HG02970 (cell line): ENCODE results near the gene ADAM19.

ENCODE experiments used
- ATAC-seq: cut with Tn5 transposase; IDR thresholded peaks from one replicate; pipeline ENCODE4 v1.9.1; 2021; ENCODE audit warnings: mild to moderate bottlenecking, moderate library complexity, moderate number of reproducible peaks; ENCODE audit not compliant: unreplicated experiment, low FRiP score

Gene ADAM19

DNA sequence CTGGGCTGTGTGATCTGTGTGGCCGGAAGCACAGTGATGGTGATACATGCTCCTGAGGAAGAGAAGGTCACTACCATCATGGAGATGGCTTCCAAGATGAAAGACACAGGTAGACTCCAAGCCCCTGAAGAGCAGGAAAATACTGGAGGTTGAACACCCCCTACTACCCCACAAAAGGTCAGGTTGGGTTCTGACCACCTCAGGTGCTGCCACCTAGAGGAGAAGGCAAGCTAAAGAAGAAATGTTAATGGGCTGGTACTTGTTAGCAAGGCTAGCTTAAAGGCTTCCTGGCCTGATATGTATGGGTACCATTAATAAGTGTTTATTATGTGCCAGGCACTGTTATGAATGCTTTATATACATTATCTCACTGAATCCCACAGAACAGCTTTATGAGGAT is 103.9 kb downstream of the ADAM19 start:
- ATAC-seq = no peak

DNA sequence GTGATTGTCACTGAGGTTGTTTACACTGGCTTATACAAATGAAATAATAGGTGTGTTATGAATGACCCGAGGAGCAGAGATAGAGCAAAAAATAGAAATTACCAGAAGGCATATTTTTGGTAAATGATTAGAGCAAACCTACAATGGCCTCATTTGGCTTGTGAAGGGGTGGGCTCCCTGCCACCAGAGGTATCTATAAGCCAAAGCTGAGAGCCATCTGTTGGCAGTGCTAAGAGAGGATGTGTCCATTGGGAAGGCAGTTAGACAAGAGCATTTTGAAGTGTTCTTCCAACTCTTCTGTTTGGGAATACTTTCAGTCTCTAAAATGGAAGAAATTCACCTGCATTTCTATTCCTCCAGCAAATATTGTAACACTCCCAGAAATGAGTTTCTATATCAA is 104.9 kb downstream of the ADAM19 start:
- ATAC-seq = no peak

DNA sequence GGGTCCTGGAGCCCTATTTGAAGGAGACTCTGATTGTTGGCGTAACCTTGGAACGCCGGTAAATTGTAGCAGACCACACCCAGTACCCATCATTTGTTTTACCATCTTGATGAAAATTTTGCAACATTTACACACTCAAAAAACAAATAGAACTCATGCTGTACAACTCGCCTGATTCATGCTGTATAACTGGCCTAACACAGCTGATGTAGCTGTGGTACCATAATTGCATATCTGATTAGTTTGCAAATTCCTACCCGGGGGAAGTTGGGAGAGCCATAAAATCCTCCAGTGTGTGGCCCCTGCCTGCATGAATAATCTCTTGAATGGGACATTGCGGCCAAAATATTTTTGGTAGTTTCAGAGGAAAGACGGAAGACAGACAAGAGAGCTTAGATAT is 105.9 kb downstream of the ADAM19 start:
- ATAC-seq = no peak

DNA sequence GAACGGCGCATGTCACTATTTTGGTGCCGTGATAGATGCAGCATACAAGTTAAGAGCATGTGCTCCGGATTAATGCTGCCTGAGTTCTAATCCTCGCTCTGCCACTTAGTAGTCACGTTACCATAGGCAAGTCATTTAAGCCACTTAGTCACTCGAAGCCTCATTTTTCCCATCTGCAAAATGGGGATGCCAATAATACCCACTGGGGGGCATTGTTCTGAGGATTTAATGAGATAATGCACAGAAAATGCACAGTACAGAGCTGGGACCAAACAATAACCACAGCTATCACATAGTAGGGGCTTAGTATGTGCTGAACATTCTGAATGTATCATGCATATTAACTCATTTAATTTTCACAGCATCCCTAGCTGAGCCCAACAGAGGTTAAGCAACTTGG is 106.5 kb downstream of the ADAM19 start:
- no peak for ATAC-seq

DNA sequence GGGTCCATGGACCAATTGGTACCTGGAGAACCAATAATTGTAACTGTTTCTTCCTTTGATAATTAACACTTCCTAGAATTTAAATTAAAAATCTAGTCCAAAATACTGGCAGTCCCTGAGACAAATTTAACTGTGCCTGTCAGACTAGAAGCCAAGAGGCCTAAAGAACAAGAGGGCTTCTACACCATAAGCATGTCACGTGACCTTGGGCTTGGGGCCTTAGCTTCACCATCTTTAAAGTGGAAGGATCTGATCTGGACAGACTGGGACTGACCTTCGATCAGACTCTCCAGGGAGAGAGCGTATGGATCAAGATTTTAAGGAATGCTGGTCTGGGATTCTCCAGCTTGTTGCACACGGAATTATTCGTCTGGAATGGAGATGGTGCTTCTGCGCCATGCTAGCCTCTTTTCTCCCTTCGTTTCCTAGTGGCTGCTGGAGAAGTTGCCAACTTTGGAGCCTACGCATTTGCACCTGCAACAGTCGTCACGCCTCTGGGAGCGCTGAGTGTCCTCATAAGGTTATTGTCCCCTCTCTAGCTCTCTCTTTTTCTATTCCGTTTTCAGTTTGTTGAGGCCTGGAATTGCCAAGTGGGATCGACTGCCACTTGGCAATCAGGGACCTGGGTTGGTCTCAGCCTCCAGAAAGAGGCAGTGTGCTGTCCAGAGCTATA is 107.1 kb downstream of the ADAM19 start:
- ATAC-seq = no peak

DNA sequence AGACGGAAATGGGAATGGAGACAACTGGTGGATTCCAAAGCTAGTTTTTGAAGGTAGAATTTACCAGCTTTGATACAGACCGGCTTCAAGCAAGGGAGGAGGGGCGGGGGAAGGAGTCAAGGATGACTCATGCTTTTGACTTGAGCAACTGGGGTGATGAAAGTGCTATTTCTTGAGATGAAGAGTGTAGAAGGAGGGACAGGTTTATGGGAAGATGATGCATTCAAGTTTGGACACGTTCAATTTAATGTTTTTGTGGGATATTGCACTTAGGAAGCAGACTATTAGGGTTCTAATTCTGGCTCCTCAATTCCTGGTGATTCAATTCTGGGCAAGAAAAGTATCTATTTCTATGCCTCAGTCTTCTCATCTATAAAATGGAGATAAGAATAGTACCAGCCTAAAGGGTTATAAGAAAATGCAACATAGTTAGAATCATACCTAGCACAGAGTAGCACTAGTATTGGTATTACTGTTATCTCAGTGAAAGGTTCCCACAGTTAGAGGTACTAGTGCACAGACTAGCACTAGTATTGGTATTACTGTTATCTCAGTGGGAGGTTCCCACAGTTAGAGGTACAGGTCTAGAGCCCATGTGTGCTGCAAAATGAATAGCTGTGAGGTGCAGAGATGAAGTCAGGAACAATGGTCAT is 110.9 kb downstream of the ADAM19 start:
- peak; percentile 58 for ATAC-seq

DNA sequence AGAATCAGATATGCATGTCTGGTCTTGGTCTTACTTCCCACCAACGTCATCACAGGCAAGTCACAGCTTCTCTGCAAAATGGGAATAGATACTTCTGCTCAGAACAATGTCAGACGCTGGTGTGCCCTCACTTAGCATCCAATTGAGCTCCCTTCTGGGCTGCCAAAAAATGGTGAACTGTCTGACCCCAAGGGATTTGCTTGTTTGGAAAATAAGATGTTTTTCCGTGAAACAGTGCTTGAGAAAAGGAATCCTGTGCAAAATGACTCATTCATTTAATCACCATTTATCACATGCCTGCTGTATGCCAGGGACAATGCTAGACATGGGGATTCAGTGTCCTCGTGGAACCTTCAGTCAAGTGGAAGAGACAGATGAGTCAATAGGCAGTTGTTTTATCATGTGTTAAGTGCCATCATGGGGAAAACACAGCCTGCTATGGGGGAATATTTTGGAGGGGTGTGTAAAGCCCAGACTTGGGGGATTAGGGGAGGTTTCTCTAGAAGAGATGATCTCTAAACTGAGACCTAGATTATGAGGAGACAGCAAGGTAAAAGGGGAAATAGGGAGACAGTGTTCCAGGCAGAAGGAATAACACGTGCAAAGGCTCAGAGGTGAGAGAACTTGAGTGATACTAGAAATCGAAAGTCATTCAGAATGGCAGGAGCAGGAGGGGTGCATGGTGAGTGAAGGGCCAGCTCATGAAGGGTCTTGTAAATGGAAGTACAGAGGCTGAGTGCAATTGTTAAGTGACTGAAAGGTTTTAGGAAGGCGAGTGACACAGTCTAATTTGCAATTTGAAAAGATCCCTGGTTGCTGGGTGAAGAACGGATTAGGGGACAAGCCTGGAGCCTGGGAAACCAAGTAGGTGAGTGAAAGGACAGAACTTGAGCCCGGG is 111.7 kb downstream of the ADAM19 start:
- no peak for ATAC-seq

DNA sequence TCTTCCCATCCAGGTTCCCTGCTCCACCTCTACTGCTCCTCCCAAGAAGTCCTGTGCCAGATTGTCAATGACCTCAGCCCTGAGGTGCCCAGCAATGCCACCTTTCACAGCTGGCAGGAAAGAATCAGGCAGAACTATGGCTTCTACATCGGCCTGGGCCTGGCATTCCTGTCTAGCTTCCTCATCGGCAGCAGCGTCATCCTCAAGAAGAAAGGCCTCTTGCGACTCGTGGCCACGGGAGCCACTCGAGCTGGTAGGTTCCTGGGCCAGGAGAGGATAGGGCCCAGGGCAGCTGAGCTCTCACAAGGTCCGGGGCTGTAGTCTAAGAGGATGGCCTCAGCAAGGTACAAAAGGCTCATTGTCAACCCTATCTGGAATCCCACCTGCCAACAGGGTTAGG is 112.5 kb downstream of the ADAM19 start:
- ATAC-seq = no peak

DNA sequence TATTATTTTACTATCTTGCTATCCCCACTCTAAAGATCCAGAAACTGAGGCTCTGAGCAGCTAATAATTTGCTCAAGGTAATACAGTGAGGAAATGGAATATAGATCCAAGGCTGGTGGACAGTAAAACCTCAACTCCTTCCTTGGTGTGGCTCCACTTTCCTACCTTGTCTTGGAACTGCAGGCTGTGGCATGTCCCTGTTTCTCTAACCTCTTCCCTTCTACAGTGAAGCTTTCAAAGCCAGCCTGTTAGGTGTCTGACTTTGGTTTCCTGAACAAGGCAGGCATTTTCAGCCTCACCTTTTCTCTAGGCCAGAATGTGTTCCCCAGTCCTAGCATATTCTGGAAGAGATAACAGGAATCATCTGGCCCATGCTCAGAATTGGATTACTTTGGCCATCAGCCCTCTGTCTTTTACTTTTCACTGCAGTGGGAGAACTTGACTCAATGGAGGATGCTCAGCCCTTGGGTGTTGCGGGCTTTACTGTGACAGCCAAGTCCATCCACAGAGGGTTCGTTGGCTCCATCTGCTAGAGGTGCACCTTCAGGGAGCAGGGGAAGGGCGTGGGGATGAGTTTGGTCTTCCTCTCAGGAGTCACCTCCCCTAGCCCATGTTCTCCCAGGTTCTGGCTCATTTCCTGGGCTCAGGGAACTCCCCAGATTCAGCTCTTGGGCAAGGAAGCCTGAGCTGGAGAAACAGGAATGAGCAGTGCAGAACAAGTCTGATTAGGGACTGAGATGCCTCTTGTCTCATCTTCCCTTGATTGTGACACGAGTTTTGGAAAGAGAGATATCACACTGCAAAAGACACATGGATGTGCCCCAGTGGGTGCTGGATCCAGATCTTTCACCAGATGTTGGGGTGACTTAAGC is 114.4 kb downstream of the ADAM19 start:
- no peak for ATAC-seq

DNA sequence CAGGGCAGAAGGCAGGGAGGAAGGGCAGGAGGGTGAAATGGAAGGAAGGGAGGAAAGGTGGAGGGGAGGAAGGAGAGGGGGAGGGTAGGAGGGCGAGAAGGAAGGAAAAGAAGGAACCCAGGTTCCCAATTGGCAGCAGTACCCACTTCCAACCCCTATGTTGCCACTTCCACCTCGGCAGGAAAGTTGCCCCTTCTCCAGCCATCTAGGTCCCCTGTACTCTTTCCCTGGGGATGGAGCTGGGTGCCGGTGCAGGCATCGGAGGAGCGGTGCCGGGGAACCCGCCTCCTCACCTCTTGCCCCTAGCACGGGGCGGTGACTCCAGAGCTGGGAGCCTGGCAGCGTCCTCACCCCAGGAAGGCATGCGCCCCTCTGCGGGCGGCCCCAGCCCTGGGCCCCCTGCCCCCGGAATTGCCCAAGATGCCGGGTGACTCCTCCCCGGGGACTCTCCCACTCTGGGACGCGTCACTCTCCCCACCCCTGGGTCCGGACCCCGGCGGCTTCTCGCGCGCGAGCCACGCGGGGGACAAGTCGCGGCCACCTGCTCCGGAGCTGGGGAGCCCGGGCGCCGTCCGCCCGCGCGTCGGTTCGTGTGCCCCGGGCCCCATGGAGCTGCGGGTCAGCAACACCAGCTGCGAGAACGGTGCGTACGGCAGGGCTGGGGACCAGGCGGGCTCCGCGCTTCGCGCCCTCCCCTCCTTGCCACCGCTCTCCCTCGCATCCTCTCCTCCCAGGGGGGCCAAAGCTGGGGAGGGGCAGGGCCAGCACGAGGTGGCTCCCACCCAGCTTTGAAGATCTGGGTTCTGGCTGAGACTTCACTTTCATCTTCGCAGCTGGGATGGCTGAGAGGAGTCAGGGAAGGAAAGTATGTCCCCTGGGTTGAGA is 115.6 kb downstream of the ADAM19 start, which contains the start of gene NIPAL4:
Gene NIPAL4, plus strand, starts transcription at position 499 of the 885 bp plus-strand sequence. Its CDS starts 108 bp downstream, at position 607.
- no peak for ATAC-seq

DNA sequence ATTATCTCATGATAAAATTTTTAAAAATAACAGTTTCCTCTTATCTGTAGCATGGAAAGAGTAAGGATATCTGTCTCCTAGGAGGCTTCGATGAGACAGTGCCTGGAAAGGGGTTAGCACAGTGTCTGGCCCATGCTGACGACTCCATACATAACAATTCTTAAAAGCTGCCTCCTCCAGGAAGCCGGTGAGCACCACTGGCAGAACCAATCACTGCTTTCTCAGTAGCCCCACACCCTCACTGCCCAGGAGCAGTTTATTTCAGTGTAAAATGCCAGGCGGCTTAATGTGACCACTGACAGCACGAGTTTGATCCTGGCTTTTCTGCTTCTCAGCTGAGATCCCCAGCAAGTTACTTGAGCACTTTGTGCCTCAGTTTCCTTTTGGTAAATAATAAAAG is 116.7 kb downstream of the ADAM19 start:
- ATAC-seq = no peak

DNA sequence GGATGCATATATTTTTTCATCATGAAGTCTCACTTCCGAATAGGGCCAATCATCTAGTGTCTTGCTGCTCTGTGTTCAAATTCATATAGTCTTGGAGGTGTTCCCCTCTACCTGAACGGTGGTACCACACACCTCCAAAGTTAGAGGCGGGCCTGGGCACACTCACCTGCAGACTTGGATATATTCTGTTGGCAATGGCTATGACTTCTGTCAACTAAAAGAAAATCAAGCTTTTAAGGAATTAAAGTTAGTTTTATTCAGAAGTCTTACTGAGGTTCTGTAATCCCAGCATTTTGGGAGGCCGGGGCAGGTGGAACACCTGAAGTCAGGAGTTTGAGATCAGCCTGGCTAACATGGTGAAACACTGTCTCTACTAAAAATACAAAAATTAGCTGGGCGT is 118.2 kb downstream of the ADAM19 start:
- no peak for ATAC-seq

DNA sequence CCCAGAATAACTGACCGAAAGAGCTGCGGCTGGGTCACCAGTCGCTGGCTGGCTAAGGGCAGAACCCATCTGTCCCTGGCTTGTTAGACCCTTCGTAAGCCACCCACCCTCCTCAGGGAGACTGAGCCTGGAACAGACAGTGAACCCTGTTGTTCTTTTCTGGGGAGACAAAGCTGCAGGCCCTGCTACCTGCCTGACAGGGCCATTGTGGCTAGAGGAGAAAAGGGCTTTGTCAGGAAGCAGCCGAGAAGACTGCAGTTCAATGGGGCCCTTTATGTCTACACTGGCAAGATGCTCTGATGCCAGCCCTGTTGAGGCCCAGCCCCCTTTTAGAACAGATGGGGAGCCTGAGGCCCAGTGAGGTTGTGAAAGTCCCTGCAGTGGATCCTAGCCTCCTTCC is 119.3 kb downstream of the ADAM19 start:
- ATAC-seq = no peak

DNA sequence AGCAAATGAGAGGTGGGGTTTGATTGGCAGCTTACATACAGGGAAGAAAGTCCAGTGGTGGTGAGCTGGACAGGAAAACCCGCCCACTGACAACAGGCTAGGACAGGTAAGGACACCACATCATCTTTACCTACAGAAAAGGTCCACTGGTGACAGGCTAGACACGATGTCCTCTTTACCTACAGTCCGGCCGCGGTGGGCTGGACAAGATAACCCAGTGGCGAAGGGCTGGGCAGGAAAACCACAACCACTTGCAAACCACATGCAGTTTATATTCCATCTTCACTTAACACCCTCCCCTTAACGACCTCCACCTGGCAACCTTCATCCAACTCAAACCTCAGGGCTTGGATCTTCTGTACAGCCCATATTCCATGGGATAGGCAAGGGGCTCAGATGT is 120.5 kb downstream of the ADAM19 start:
- ATAC-seq = no peak

DNA sequence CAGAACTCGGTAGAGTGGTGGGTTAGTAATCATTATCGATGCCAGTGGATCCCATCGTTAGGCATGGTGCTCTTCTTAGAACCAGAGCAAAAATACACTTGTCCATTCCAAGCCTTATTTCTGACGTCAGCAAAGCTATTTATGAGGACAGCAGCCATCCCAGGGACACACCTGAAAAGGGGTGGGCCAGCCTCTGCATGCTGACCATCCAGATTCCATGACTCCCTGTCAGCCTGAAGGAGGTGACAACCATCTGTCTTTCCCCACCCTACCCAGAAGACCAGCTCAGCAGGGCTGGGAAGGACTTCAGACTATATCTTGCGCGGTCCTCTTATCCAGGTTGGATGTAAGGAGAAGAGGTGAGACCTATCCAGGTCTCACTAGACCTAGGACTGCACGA is 121.3 kb downstream of the ADAM19 start:
- no peak for ATAC-seq

DNA sequence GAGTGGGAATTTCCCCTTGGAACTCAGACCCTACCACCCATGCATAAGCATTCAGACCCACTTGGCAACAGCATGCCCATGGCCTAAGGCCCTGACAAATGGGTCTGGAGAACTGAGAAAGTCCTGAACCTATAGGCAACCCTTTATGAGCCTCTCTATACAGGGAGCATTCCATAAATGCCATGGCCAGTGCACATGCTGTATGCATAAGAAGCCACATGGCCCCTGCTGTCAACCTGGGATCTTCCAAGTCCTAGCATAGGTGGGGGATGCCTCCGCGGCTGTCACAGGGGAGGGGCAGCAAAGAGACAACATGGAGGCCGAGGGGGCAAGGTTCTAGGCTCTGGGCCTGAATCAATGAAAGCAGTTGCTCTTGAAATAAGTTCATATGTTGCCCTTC is 123.8 kb downstream of the ADAM19 start:
- ATAC-seq = no peak

DNA sequence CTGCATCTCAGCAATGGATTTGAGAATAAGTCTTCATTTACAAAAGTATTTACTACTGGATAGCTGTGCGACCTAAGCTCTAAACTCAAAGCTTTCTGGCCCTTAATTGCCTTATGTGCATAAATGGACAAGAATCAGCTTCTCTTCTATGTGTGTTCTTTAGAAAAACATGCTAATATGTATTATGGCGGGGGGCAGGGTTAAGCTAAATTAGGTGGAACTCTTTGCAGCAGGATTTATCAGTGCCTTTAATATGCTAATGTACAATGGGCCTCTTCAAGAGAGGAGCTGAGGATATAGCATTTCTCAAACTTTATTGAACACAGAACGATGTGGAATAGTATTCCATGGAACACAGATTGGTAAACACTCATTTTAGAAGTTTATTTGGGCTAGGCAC is 125.6 kb downstream of the ADAM19 start:
- no peak for ATAC-seq

DNA sequence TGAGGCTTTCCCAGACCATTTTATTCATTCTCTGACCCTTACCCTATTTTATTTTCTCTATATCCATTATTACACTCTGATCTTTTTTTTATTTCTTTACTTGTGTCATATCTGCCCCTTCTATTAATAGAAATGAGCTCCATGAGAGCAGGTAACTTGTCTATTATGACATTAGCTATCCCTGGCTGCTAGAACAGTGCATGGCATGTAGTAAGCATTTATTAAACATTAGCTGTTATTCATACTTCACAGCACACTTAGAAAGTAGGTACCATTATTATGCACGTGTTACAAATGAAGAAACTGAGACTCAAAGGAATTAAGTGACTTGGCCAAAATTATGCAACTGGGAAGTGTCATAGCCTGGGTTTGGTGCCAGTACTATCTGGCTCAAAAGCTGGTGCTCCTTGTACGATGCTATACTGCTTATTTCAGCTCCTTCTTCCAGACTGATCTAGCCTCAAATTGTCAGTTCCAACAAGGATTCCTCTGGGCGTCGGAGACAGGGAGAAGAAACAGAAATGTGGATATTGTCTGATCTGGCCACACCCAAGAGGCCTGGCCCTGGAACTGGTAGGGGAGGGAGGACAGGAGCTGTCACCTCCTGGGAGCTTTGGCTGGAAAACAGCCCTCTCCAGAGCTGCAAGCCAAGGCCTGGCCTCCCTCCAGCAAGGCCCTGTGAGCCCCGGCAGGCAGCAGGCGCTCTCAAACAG is 126.4 kb downstream of the ADAM19 start:
- ATAC-seq = no peak

DNA sequence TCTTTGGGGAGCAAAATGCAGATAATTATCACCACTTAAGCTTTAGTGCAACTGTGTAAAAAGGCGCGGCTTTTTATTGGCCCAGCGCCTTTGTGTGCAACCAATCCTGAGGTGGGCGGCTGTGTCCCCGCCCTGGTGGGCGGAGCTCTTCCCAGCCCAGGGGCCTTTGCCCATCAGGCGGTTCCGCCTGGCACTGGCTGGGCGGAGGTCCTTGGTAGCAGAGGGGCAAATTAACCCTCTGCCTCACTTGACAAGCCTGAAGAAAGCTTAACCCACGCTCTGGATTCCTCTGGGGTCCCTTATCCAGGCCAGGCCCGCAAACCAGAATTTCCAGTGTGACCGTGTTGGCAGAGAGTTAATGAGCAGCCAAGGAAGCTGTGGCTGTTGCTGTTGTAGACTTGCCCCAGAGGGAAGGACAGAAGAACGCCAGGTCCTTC is 128.4 kb downstream of the ADAM19 start:
- ATAC-seq = no peak
